A549 (cell line): ENCODE measurements around the gene RBM47. TPM values are rescaled to one million over a fixed set of nuclear protein-coding genes. Genes with fewer than 3 reads are reported as not detected.

Experiments
- ATAC-seq, 2 experiments: fragments of 200-7000 bp in 1 of 2; fragments of >200 bp in 1 of 2; cut with Nextera tagmentation in 1 of 2; cut with Tn5 transposase in 1 of 2; 3 replicates each; pipeline versions ENCODE4 v1.8.0 to v1.9.1; 2018 to 2020; ENCODE audit warnings: mild to moderate bottlenecking in 1 of 2, moderate library complexity in 1 of 2
- CTCF ChIA-PET: fragments of 300-600 bp; sonication (Branson Sonifier 250); formaldehyde crosslinking; extraction: SDS; loops from one replicate; lab custom pipeline; 2021; ENCODE audit warnings: antibody characterized with exemption, inconsistent platforms; lab: Yijun Ruan, JAX
- POLR2A ChIA-PET: fragments of 350-600 bp; formaldehyde crosslinking; extraction: SDS; loops from one replicate; lab custom pipeline; 2021; ENCODE audit warnings: antibody characterized with exemption, inconsistent platforms; lab: Yijun Ruan, JAX
- DNase-seq, 2 experiments: peaks; one replicate each; pipeline versions ENCODE4 v3.0.0 to v3.0.0-alpha.2; 2011 to 2016; ENCODE audit warnings: low read depth in 1 of 2, low spot score in 1 of 2
- FAIRE-seq: peaks from 2 replicates; lab custom pipeline; 2011; peaks lifted over from hg19 to GRCh38; lab: Jason Lieb, UNC
- H3K27ac ChIP-seq, 2 experiments: fragments of >200 bp; sonication (Bioruptor Twin); formaldehyde crosslinking; 3 replicates each; pipeline ENCODE4 v1.5.1; 2016 to 2017
- H3K4me1 ChIP-seq: fragments of >200 bp; sonication (Bioruptor Twin); formaldehyde crosslinking; 3 replicates; pipeline ENCODE4 v1.6.1; 2016
- H3K4me2 ChIP-seq: fragments of >200 bp; sonication (Bioruptor Twin); formaldehyde crosslinking; 3 replicates; pipeline ENCODE4 v1.6.1; 2016
- H3K4me3 ChIP-seq: fragments of >200 bp; sonication (Bioruptor Twin); formaldehyde crosslinking; 3 replicates; pipeline ENCODE4 v1.5.1; 2016
- H3K9me3 ChIP-seq: fragments of >200 bp; sonication (Bioruptor Twin); formaldehyde crosslinking; 3 replicates; pipeline ENCODE4 v1.6.1; 2016
- BHLHE40 ChIP-seq: IDR thresholded peaks from 2 replicates; pipeline ENCODE4 v1.6.1; 2012; ENCODE audit warnings: low read depth, low read length, inconsistent platforms
- CEBPB ChIP-seq, 2 experiments: fragments of >200 bp in 1 of 2; sonication (Bioruptor Twin) in 1 of 2; formaldehyde crosslinking in 1 of 2; IDR thresholded peaks; 2 replicates each; pipeline ENCODE4 v1.6.1; 2012 to 2016
- ESRRA ChIP-seq: fragments of 150-350 bp; IDR thresholded peaks from 2 replicates; pipeline ENCODE4 v1.6.1; 2014; ENCODE audit warnings: mild to moderate bottlenecking, low read length, borderline replicate concordance
- FOSL2 ChIP-seq, 2 experiments: fragments of 450-650 bp in 1 of 2; fragments of >200 bp in 1 of 2; sonication (Bioruptor Twin) in 1 of 2; formaldehyde crosslinking; IDR thresholded peaks; 2 replicates each; pipeline versions ENCODE4 v1.5.0 to v1.6.1; 2016 to 2020; ENCODE audit warnings: mild to moderate bottlenecking in 1 of 2, moderate library complexity in 1 of 2
- FOXS1 ChIP-seq: fragments of 250-450 bp; sonication (Bioruptor Pico); IDR thresholded peaks from 2 replicates; pipeline ENCODE4 v1.5.0; 2020; ENCODE audit warnings: mild to moderate bottlenecking, moderate library complexity
- HEYL ChIP-seq: fragments of 250-450 bp; sonication (Bioruptor Pico); IDR thresholded peaks from 2 replicates; pipeline ENCODE4 v1.8.0; 2021; ENCODE audit warnings: mild to moderate bottlenecking, moderate library complexity
- HOXA7 ChIP-seq: fragments of 250-450 bp; sonication (Bioruptor Pico); IDR thresholded peaks from 2 replicates; pipeline ENCODE4 v1.5.0; 2020; ENCODE audit warnings: mild to moderate bottlenecking, moderate library complexity
- JUNB ChIP-seq: fragments of >200 bp; sonication (Bioruptor Twin); formaldehyde crosslinking; IDR thresholded peaks from 2 replicates; pipeline ENCODE4 v1.6.1; 2016
- NR3C1 ChIP-seq: fragments of >200 bp; sonication (Bioruptor Twin); formaldehyde crosslinking; IDR thresholded peaks from 3 replicates; pipeline ENCODE4 v1.6.1; 2017
- PHF8 ChIP-seq: fragments of 200-600 bp; sonication (generic); IDR thresholded peaks from 2 replicates; pipeline ENCODE4 v1.6.1; 2016; ENCODE audit warnings: low read depth, mild to moderate bottlenecking, antibody characterized with exemption, moderate library complexity, borderline replicate concordance
- RCOR1 ChIP-seq: fragments of 150-350 bp; IDR thresholded peaks from 2 replicates; pipeline ENCODE4 v1.6.1; 2014; ENCODE audit warnings: antibody characterized with exemption, low read length, low read depth
- RNF2 ChIP-seq: fragments of 200-600 bp; sonication (generic); IDR thresholded peaks from 2 replicates; pipeline ENCODE4 v1.6.1; 2016; ENCODE audit warnings: low read depth, mild to moderate bottlenecking, antibody characterized with exemption, moderate library complexity, borderline replicate concordance
- SREBF2 ChIP-seq: fragments of 450-650 bp; IDR thresholded peaks from 2 replicates; pipeline ENCODE4 v1.6.1; 2014; ENCODE audit warnings: mild to moderate bottlenecking, moderate library complexity
- ZFP36 ChIP-seq: fragments of 450-650 bp; IDR thresholded peaks from 2 replicates; pipeline ENCODE4 v1.6.1; 2014; ENCODE audit warnings: borderline replicate concordance; ENCODE audit not compliant: partially characterized antibody
- ZSCAN20 ChIP-seq: fragments of 250-450 bp; sonication (Bioruptor Pico); IDR thresholded peaks from 2 replicates; pipeline ENCODE4 v1.8.0; 2022; ENCODE audit warnings: mild to moderate bottlenecking, moderate library complexity
- WGBS: methylation state at CpG from one replicate; pipeline ENCODE4 v1.1.6; 2017; ENCODE audit errors: missing lambda C conversion rate; 5-methylcytosine and 5-hydroxymethylcytosine counted together
- polyA plus RNA-seq, 4 experiments: library from polyadenylated mRNA; depleted of rRNA in 3 of 4; stranded (reverse); fragments of >200 nt; fragmentation: RNase III in 1 of 4; extraction: RNeasy Plus Mini Kit Qiagen cat#74134 plus additional on column Dnase treatment in 1 of 4; gene quantifications; 2 replicates in 3 of 4; 3 replicates in 1 of 4; pipeline ENCODE4 v1.2.3, GENCODE V29; 2011 to 2017
- TF ChIP-seq, protein P1 (sequence below): fragments of >200 bp; sonication (Bioruptor Twin); formaldehyde crosslinking; IDR thresholded peaks from 3 replicates; pipeline ENCODE4 v1.5.1; 2016
- TF ChIP-seq, protein P2 (sequence below): fragments of >200 bp; sonication (Bioruptor Twin); formaldehyde crosslinking; IDR thresholded peaks from 3 replicates; pipeline ENCODE4 v1.6.1; 2016
- TF ChIP-seq, protein P3 (sequence below): fragments of 200-600 bp; sonication (generic); IDR thresholded peaks from 2 replicates; pipeline ENCODE4 v1.6.1; 2016; ENCODE audit warnings: antibody characterized with exemption, mild to moderate bottlenecking, moderate library complexity
- TF ChIP-seq, protein P4 (sequence below): IDR thresholded peaks from 2 replicates; pipeline ENCODE4 v1.6.1; 2012
- TF ChIP-seq, protein P5 (sequence below): fragments of 250-450 bp; sonication (Bioruptor Pico); IDR thresholded peaks from 2 replicates; pipeline ENCODE4 v1.5.0; 2021; ENCODE audit warnings: mild to moderate bottlenecking, moderate library complexity, borderline replicate concordance
- TF ChIP-seq, protein P6 (sequence below): fragments of 150-350 bp; IDR thresholded peaks from 2 replicates; pipeline ENCODE4 v1.6.1; 2014; ENCODE audit warnings: low read depth, mild to moderate bottlenecking, low read length

Gene RBM47
- polyA plus RNA-seq, 2 of the 4 experiments (the other 2 are of a cell fraction) = 38.1 to 43.3 TPM

DNA sequence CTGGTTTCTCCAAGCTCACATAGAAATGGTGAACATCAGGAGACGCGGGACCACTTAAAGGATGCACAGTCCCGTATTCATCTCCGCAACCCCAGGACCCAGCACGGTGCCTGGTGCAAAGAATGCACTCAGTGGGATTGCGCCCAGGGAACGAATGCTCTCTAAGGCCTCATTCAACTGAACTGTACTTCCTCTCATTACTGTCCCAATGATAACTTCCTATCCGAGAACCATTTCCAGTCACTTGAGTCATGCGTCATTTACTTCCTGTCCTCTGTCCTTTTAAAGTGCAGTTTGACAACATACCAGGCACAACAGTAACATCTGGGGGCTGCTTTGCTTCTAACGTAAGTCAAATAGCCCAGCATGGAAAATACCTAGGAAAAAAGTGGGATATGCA lies 75.7 kb downstream of the RBM47 start:
- H3K27ac ChIP-seq = peak overlapping the region in 1 of 2 experiments; percentile 28; a peak in 1 of 6 replicates
- H3K4me1 ChIP-seq = peaks cover 38% of the 10 kb centered on the region
- H3K9me3 ChIP-seq = no peaks in the 10 kb centered on the region
- no peak for ATAC-seq
- FAIRE-seq = no peak
- TF ChIP-seq, protein P1, sequence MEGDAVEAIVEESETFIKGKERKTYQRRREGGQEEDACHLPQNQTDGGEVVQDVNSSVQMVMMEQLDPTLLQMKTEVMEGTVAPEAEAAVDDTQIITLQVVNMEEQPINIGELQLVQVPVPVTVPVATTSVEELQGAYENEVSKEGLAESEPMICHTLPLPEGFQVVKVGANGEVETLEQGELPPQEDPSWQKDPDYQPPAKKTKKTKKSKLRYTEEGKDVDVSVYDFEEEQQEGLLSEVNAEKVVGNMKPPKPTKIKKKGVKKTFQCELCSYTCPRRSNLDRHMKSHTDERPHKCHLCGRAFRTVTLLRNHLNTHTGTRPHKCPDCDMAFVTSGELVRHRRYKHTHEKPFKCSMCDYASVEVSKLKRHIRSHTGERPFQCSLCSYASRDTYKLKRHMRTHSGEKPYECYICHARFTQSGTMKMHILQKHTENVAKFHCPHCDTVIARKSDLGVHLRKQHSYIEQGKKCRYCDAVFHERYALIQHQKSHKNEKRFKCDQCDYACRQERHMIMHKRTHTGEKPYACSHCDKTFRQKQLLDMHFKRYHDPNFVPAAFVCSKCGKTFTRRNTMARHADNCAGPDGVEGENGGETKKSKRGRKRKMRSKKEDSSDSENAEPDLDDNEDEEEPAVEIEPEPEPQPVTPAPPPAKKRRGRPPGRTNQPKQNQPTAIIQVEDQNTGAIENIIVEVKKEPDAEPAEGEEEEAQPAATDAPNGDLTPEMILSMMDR = no peak
- TF ChIP-seq BHLHE40 = no peak
- TF ChIP-seq ESRRA = no peak
- TF ChIP-seq CEBPB (IDR thresholded peaks at IDR 0.05) = no peak
- no peak for TF ChIP-seq HEYL (CRISPR knock-in tag)
- TF ChIP-seq JUNB = no peak
- TF ChIP-seq FOSL2 (IDR thresholded peaks at IDR 0.05) = no peak
- no peak for TF ChIP-seq FOSL2 (CRISPR knock-in tag; IDR thresholded peaks at IDR 0.05)
- no peak for TF ChIP-seq NR3C1
- TF ChIP-seq, protein P2, sequence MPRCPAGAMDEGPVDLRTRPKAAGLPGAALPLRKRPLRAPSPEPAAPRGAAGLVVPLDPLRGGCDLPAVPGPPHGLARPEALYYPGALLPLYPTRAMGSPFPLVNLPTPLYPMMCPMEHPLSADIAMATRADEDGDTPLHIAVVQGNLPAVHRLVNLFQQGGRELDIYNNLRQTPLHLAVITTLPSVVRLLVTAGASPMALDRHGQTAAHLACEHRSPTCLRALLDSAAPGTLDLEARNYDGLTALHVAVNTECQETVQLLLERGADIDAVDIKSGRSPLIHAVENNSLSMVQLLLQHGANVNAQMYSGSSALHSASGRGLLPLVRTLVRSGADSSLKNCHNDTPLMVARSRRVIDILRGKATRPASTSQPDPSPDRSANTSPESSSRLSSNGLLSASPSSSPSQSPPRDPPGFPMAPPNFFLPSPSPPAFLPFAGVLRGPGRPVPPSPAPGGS = no peak
- TF ChIP-seq, protein P3, sequence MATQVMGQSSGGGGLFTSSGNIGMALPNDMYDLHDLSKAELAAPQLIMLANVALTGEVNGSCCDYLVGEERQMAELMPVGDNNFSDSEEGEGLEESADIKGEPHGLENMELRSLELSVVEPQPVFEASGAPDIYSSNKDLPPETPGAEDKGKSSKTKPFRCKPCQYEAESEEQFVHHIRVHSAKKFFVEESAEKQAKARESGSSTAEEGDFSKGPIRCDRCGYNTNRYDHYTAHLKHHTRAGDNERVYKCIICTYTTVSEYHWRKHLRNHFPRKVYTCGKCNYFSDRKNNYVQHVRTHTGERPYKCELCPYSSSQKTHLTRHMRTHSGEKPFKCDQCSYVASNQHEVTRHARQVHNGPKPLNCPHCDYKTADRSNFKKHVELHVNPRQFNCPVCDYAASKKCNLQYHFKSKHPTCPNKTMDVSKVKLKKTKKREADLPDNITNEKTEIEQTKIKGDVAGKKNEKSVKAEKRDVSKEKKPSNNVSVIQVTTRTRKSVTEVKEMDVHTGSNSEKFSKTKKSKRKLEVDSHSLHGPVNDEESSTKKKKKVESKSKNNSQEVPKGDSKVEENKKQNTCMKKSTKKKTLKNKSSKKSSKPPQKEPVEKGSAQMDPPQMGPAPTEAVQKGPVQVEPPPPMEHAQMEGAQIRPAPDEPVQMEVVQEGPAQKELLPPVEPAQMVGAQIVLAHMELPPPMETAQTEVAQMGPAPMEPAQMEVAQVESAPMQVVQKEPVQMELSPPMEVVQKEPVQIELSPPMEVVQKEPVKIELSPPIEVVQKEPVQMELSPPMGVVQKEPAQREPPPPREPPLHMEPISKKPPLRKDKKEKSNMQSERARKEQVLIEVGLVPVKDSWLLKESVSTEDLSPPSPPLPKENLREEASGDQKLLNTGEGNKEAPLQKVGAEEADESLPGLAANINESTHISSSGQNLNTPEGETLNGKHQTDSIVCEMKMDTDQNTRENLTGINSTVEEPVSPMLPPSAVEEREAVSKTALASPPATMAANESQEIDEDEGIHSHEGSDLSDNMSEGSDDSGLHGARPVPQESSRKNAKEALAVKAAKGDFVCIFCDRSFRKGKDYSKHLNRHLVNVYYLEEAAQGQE = no peak
- TF ChIP-seq ZSCAN20 (CRISPR knock-in tag) = no peak
- TF ChIP-seq, protein P4, sequence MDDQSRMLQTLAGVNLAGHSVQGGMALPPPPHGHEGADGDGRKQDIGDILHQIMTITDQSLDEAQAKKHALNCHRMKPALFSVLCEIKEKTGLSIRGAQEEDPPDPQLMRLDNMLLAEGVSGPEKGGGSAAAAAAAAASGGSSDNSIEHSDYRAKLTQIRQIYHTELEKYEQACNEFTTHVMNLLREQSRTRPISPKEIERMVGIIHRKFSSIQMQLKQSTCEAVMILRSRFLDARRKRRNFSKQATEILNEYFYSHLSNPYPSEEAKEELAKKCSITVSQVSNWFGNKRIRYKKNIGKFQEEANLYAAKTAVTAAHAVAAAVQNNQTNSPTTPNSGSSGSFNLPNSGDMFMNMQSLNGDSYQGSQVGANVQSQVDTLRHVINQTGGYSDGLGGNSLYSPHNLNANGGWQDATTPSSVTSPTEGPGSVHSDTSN = no peak
- TF ChIP-seq RCOR1 = no peak
- TF ChIP-seq FOXS1 (CRISPR knock-in tag) = no peak
- H3K4me3 ChIP-seq = no peak overlapping the region
- DNase-seq = no peak
- H3K4me2 ChIP-seq = no peak overlapping the region
- ChIA-PET POLR2A (no interaction called here), CTCF (interaction anchor here (0.6 to 1.3 kb wide), 2 partner anchors 61 to 229 kb away, joined by 3 to 4 read pairs; no protein-coding TSS in a partner anchor)
- WGBS = 90% methylated on average over 10 of the region's 10 CpGs

DNA sequence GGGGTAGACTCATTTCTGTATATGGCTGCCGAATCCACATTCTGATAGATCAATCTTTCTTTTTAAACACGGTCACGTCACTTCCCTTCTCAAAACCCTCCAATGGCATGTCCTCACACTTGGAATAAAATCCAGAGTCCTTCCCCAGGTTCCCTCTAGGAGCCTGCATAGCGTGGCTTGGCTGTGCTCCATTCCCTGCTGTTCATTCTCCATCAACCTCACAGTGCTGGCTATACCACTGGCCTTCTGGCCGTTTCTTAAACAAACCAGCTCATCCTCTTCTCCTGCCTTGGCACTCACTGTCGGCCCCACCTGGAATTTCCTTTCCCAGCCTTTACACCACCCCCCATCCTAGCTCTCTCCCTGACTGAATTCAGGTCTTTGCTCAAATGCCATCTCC lies 77.1 kb downstream of the RBM47 start:
- peak overlapping the region; percentile 28 to 80; a peak in 5 of 6 replicates for H3K27ac ChIP-seq
- FAIRE-seq = no peak
- POLR2A ChIA-PET = no interaction called here
- H3K4me3 ChIP-seq = no peak overlapping the region
- CTCF ChIA-PET = interaction anchor here (0.6 to 1.2 kb wide), 2 partner anchors 14 to 77 kb away, joined by 3 read pairs; partner anchors contain the start of gene RBM47
- DNase-seq = peak; percentile 23 to 55
- no peaks in the 10 kb centered on the region for H3K9me3 ChIP-seq
- H3K4me1 ChIP-seq = peaks cover 41% of the 10 kb centered on the region
- WGBS = 44% methylated on average over 6 of the region's 6 CpGs
- ATAC-seq = peak; percentile 82
- H3K4me2 ChIP-seq = peak overlapping the region; percentile 81
- TF ChIP-seq, protein P5, sequence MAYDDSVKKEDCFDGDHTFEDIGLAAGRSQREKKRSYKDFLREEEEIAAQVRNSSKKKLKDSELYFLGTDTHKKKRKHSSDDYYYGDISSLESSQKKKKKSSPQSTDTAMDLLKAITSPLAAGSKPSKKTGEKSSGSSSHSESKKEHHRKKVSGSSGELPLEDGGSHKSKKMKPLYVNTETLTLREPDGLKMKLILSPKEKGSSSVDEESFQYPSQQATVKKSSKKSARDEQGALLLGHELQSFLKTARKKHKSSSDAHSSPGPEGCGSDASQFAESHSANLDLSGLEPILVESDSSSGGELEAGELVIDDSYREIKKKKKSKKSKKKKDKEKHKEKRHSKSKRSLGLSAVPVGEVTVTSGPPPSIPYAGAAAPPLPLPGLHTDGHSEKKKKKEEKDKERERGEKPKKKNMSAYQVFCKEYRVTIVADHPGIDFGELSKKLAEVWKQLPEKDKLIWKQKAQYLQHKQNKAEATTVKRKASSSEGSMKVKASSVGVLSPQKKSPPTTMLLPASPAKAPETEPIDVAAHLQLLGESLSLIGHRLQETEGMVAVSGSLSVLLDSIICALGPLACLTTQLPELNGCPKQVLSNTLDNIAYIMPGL (CRISPR knock-in tag) = no peak
- TF ChIP-seq SREBF2 (no peak), BHLHE40 (no peak), ZFP36 (no peak), NR3C1 (no peak), CEBPB (IDR thresholded peaks at IDR 0.05) (no peak), RNF2 (no peak), PHF8 (no peak), HOXA7 (no peak), FOSL2 (IDR thresholded peaks at IDR 0.05) (no peak), FOSL2 (CRISPR knock-in tag; IDR thresholded peaks at IDR 0.05) (no peak)
- TF ChIP-seq, protein P2 = no peak
- TF ChIP-seq, protein P6, sequence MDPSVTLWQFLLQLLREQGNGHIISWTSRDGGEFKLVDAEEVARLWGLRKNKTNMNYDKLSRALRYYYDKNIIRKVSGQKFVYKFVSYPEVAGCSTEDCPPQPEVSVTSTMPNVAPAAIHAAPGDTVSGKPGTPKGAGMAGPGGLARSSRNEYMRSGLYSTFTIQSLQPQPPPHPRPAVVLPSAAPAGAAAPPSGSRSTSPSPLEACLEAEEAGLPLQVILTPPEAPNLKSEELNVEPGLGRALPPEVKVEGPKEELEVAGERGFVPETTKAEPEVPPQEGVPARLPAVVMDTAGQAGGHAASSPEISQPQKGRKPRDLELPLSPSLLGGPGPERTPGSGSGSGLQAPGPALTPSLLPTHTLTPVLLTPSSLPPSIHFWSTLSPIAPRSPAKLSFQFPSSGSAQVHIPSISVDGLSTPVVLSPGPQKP = no peak
- TF ChIP-seq, protein P4 = no peak
